HepG2 (cell line): ENCODE results near the gene KEL. TPM values are rescaled to one million over a fixed set of nuclear protein-coding genes. Genes with fewer than 3 reads are reported as not detected.

ENCODE experiments used
- ATAC-seq: fragments of 200-7000 bp; cut with Tn5 transposase; 3 replicates; pipeline ENCODE4 v1.9.1; 2020; ENCODE audit warnings: mild to moderate bottlenecking, moderate library complexity
- BruUV-seq: library from RNA; stranded (reverse); fragments of 400-500 nt; replicated peaks from 2 replicates; lab custom pipeline; 2021; lab: Mats Ljungman, UMichigan
- CTCF ChIA-PET: fragments of 300-600 bp; formaldehyde crosslinking; extraction: SDS; loops from one replicate; lab custom pipeline; 2021; ENCODE audit warnings: low total read pairs, inconsistent platforms, low intra/inter-chr PET ratio; lab: Yijun Ruan, JAX
- POLR2A ChIA-PET: fragments of 350-600 bp; sonication (Branson Sonifier 250); formaldehyde crosslinking; loops from one replicate; lab custom pipeline; 2020; ENCODE audit warnings: antibody characterized with exemption, inconsistent platforms; lab: Yijun Ruan, JAX
- DNase-seq: peaks from one replicate; pipeline ENCODE4 v3.0.0-alpha.2; 2015; ENCODE audit warnings: low spot score
- FAIRE-seq: peaks from 3 replicates; lab custom pipeline; 2011; peaks lifted over from hg19 to GRCh38; lab: Jason Lieb, UNC
- H2AFZ ChIP-seq: one replicate; pipeline ENCODE4 v1.6.1; 2011; ENCODE audit warnings: low read length, inconsistent platforms
- H3K27ac ChIP-seq: fragments of 300-600 bp; 3 replicates; pipeline ENCODE4 v1.8.0; 2011; ENCODE audit warnings: mixed run types, mild to moderate bottlenecking, mixed read lengths, low read length, inconsistent platforms; ENCODE audit not compliant: insufficient read depth; ENCODE audit errors: extremely low read length
- H3K27me3 ChIP-seq, 2 experiments: fragments of 200-600 bp in 1 of 2; 2 replicates in 1 of 2; 3 replicates in 1 of 2; pipeline versions ENCODE4 v1.6.0 to v1.8.0; 2011; ENCODE audit warnings: low read length in 2 of 2, mild to moderate bottlenecking in 2 of 2, moderate library complexity in 2 of 2, inconsistent platforms in 1 of 2; ENCODE audit not compliant: insufficient read depth in 2 of 2, control insufficient read depth in 1 of 2
- H3K36me3 ChIP-seq, 2 experiments: fragments of 200-600 bp in 1 of 2; replicated peaks in 1 of 2; 2 replicates in 1 of 2; 3 replicates in 1 of 2; pipeline versions ENCODE4 v1.5.1 to v1.8.0; 2011; ENCODE audit warnings: low read length in 2 of 2, inconsistent platforms in 1 of 2; ENCODE audit not compliant: insufficient read depth in 2 of 2, control insufficient read depth in 1 of 2
- H3K4me1 ChIP-seq: 2 replicates; pipeline ENCODE4 v1.5.1; 2012; ENCODE audit warnings: low read length, inconsistent platforms; ENCODE audit not compliant: insufficient read depth
- H3K4me2 ChIP-seq: 2 replicates; pipeline ENCODE4 v1.6.0; 2011; ENCODE audit warnings: low read depth, low read length, inconsistent platforms
- H3K4me3 ChIP-seq, 3 experiments: fragments of 200-600 bp in 1 of 3; sonication (generic), shearing (Covaris generic) in 1 of 3; replicated peaks in 1 of 3; 2 replicates each; pipeline ENCODE4 v1.5.1; 2011 to 2016; ENCODE audit warnings: low read length in 3 of 3, inconsistent platforms in 2 of 3, low read depth in 2 of 3, mild to moderate bottlenecking in 2 of 3, control low read depth in 1 of 3, mixed read lengths in 1 of 3; ENCODE audit not compliant: insufficient read depth in 1 of 3
- H3K79me2 ChIP-seq: one replicate; pipeline ENCODE4 v1.6.1; 2011; ENCODE audit warnings: low read length, inconsistent platforms; ENCODE audit not compliant: insufficient read depth
- H3K9ac ChIP-seq: 2 replicates; pipeline ENCODE4 v1.6.0; 2011; ENCODE audit warnings: mild to moderate bottlenecking, low read depth, low read length, inconsistent platforms; ENCODE audit not compliant: insufficient read depth
- H3K9me3 ChIP-seq: 2 replicates; pipeline ENCODE4 v1.5.1; 2012; ENCODE audit warnings: mild to moderate bottlenecking, low read length
- H4K20me1 ChIP-seq: 2 replicates; pipeline ENCODE4 v1.6.0; 2011; ENCODE audit warnings: inconsistent platforms, mild to moderate bottlenecking, low read length, moderate library complexity; ENCODE audit not compliant: insufficient read depth
- ARNT2 ChIP-seq: sonication (generic); formaldehyde crosslinking; IDR thresholded peaks from 2 replicates; pipeline ENCODE4 v1.8.0; 2022; ENCODE audit warnings: mild to moderate bottlenecking, low read depth, missing genetic modification reagents, moderate library complexity
- DBP ChIP-seq: sonication (generic); formaldehyde crosslinking; IDR thresholded peaks from 2 replicates; pipeline ENCODE4 v1.4.0; 2020; ENCODE audit warnings: missing genetic modification reagents; ENCODE audit errors: not compliant biosample characterization
- DMAP1 ChIP-seq: IDR thresholded peaks from 2 replicates; pipeline ENCODE4 v1.6.1; 2016
- DNMT3B ChIP-seq: conservative IDR thresholded peaks from 2 replicates; pipeline ENCODE4 v1.6.1; 2016; ENCODE audit warnings: missing biosample characterization, control low read depth
- FOXP4 ChIP-seq: sonication (generic); formaldehyde crosslinking; IDR thresholded peaks from 2 replicates; pipeline ENCODE4 v1.4.0; 2020; ENCODE audit warnings: missing genetic modification reagents
- HNRNPH1 ChIP-seq: fragments of 200-400 bp; formaldehyde crosslinking; optimal IDR thresholded peaks from 2 replicates; pipeline ENCODE3; 2017; ENCODE audit warnings: mild to moderate bottlenecking, low read depth, low read length
- HOXD1 ChIP-seq: sonication (generic); formaldehyde crosslinking; IDR thresholded peaks from 2 replicates; pipeline ENCODE4 v1.5.0; 2020; ENCODE audit warnings: missing genetic modification reagents
- KDM2A ChIP-seq: sonication (generic); formaldehyde crosslinking; IDR thresholded peaks from 2 replicates; pipeline ENCODE4 v1.4.0; 2020; ENCODE audit warnings: low read depth, missing genetic modification reagents, borderline replicate concordance
- MBNL3 ChIP-seq: fragments of 250-450 bp; sonication (Bioruptor Pico); conservative IDR thresholded peaks from 2 replicates; pipeline ENCODE4 v1.8.0; 2022; ENCODE audit warnings: mild to moderate bottlenecking, inconsistent platforms
- RARA ChIP-seq: IDR thresholded peaks from 2 replicates; pipeline ENCODE4 v1.6.1; 2016; ENCODE audit warnings: missing genetic modification reagents, missing compliant biosample characterization
- RXRA ChIP-seq: sonication (generic); formaldehyde crosslinking; IDR thresholded peaks from 2 replicates; pipeline ENCODE4 v1.5.1; 2020; ENCODE audit warnings: missing genetic modification reagents
- ZBTB2 ChIP-seq: sonication (generic); formaldehyde crosslinking; IDR thresholded peaks from 2 replicates; pipeline ENCODE4 v1.8.0; 2022; ENCODE audit warnings: low read depth, missing genetic modification reagents
- ZBTB43 ChIP-seq: sonication (generic); formaldehyde crosslinking; conservative IDR thresholded peaks from 2 replicates; pipeline ENCODE4 v1.4.0; 2020; ENCODE audit warnings: missing genetic modification reagents
- ZMAT3 ChIP-seq: sonication (generic); formaldehyde crosslinking; conservative IDR thresholded peaks from 2 replicates; pipeline ENCODE4 v1.7.0; 2021; ENCODE audit warnings: missing genetic modification reagents
- ZNF256 ChIP-seq: sonication (generic); formaldehyde crosslinking; conservative IDR thresholded peaks from 2 replicates; pipeline ENCODE4 v1.4.0; 2020; ENCODE audit warnings: missing genetic modification reagents
- ZNF335 ChIP-seq: sonication (generic); formaldehyde crosslinking; IDR thresholded peaks from 2 replicates; pipeline ENCODE4 v1.4.0; 2020; ENCODE audit warnings: missing genetic modification reagents
- ZNF512B ChIP-seq: sonication (generic); formaldehyde crosslinking; IDR thresholded peaks from 2 replicates; pipeline ENCODE4 v1.5.1; 2020; ENCODE audit warnings: missing genetic modification reagents, mild to moderate bottlenecking, borderline replicate concordance
- ZNF558 ChIP-seq: sonication (generic); formaldehyde crosslinking; IDR thresholded peaks from 2 replicates; pipeline ENCODE4 v1.9.0; 2022; ENCODE audit warnings: mild to moderate bottlenecking, missing genetic modification reagents, borderline replicate concordance
- WGBS: methylation state at CpG from one replicate; pipeline ENCODE4 v1.1.6; 2017; ENCODE audit warnings: low lambda C conversion rate; 5-methylcytosine and 5-hydroxymethylcytosine counted together
- in situ Hi-C: cut with HindIII; loops from 2 replicates; pipeline ENCODE4 v1.10.0; 2017; ENCODE audit warnings: low pct_unique_long_range_greater_than_20kb; ENCODE audit not compliant: extremely low pct_ligation_motif_present
- intact Hi-C: fragments of 100-400 bp; cut with micrococcal nuclease; formaldehyde crosslinking; loops from one replicate; pipeline ENCODE4 v1.10.0; 2022; ENCODE audit not compliant: unreplicated experiment
- polyA plus RNA-seq, 8 experiments: library from polyadenylated mRNA; depleted of rRNA in 3 of 8; stranded (reverse) in 7 of 8; unstranded in 1 of 8; fragments of >200 nt; fragmentation: Illumina TruSeq in 4 of 8; extraction: Trizol in 4 of 8; gene quantifications; 2 replicates each; pipeline versions ENCODE4 v1.2.1 to v1.2.3, GENCODE V29; 2011 to 2016; ENCODE audit warnings: low read depth in 4 of 8, missing spikeins in 1 of 8, mixed read lengths in 1 of 8; ENCODE audit not compliant: insufficient read depth in 1 of 8
- total RNA-seq, 5 experiments: library from RNA; depleted of rRNA; stranded (reverse); fragments of >200 nt; fragmentation: Illumina TruSeq; extraction: Trizol; gene quantifications; 2 replicates each; pipeline ENCODE4 v1.2.3, GENCODE V29; 2016; ENCODE audit warnings: low read depth in 1 of 5

KEL gene
- total and polyA plus RNA-seq, 2 of the 13 experiments (the other 11 are each of a cell fraction or from before 2014, with no cell fraction given), result 0.03 TPM; not detected in 1

GRCh38 chr7:142923391-142923790, 38.8 kb downstream of the KEL start:
- no TSS peak for BruUV-seq
- Histone ChIP-seq H3K4me1 (no peaks in the 10 kb centered on the region), H3K4me3 (no peak overlapping the region), H3K9me3 (no peaks in the 10 kb centered on the region), H3K9ac (no peak overlapping the region), H3K4me2 (no peak overlapping the region), H3K36me3 (no peaks in the 10 kb centered on the region), H2AFZ (no peak overlapping the region), H4K20me1 (no peaks in the 10 kb centered on the region), H3K79me2 (no peaks in the 10 kb centered on the region), H3K27me3 (no peaks in the 10 kb centered on the region), H3K27ac (no peak overlapping the region)
- in situ Hi-C loops, result no loop called here
- intact Hi-C loops, result no loop called here
- ChIA-PET POLR2A (no interaction called here), CTCF (no interaction called here)
- 22% methylated on average over 2 of the region's 2 CpGs for WGBS
- no peak for TF ChIP-seq ZBTB43 (CRISPR knock-in tag)
- no peak for TF ChIP-seq ZNF256 (CRISPR knock-in tag)
- TF ChIP-seq ZNF558 (CRISPR knock-in tag), result no peak
- no peak for TF ChIP-seq KDM2A (CRISPR knock-in tag)
- no peak for TF ChIP-seq HOXD1 (CRISPR knock-in tag)
- no peak for TF ChIP-seq HNRNPH1
- TF ChIP-seq RXRA, result no peak
- no peak for TF ChIP-seq ZNF335 (CRISPR knock-in tag)
- no peak for TF ChIP-seq RARA (CRISPR knock-in tag)
- no peak for TF ChIP-seq FOXP4
- TF ChIP-seq MBNL3, result no peak
- TF ChIP-seq ZNF512B (CRISPR knock-in tag), result no peak
- no peak for TF ChIP-seq ZBTB2 (CRISPR knock-in tag)
- TF ChIP-seq ZMAT3 (CRISPR knock-in tag), result no peak
- no peak for TF ChIP-seq ARNT2 (CRISPR knock-in tag)
- TF ChIP-seq DNMT3B (CRISPR knock-in tag), result no peak
- TF ChIP-seq DMAP1 (CRISPR knock-in tag), result no peak
- no peak for TF ChIP-seq DBP (CRISPR knock-in tag)
- ATAC-seq (no peak), DNase-seq (no peak), FAIRE-seq (no peak)
